ENCODE measurements around the gene RGS16.

RGS16 gene

GRCh38 chr1:182604175-182605164 is at the start of gene RGS16 (continued):
- peak; percentile 96 for TF ChIP-seq ZIC2 (tag by site-specific recombination; IDR thresholded peaks at IDR 0.05)
- TF ChIP-seq ZBTB7A (tag by site-specific recombination; IDR thresholded peaks at IDR 0.05; ENCODE audit: low read depth), result no peak
- peak; percentile 86 for TF ChIP-seq ZSCAN30 (tag by site-specific recombination; IDR thresholded peaks at IDR 0.05)
- TF ChIP-seq ZNF138 (tag by site-specific recombination; IDR thresholded peaks at IDR 0.05; ENCODE audit: borderline replicate concordance), result no peak
- peak; percentile 88 for TF ChIP-seq KLF16 (tag by site-specific recombination; IDR thresholded peaks at IDR 0.05)
- peak; percentile 79 for TF ChIP-seq SP3 (tag by site-specific recombination; IDR thresholded peaks at IDR 0.05)
- TF ChIP-seq ZNF114 (tag by site-specific recombination; IDR thresholded peaks at IDR 0.05), result no peak
- no peak; the same call in 1 of the 2 replicates for TF ChIP-seq ZNF24 (tag by site-specific recombination; IDR thresholded peaks at IDR 0.05)
- peak; percentile 58 for TF ChIP-seq ZEB2 (tag by site-specific recombination; IDR thresholded peaks at IDR 0.05)
- TF ChIP-seq INSM2 (tag by site-specific recombination; IDR thresholded peaks at IDR 0.05), result no peak
- peak; percentile 82; the same call in 1 of the 2 replicates for TF ChIP-seq CTCF (tag by site-specific recombination; IDR thresholded peaks at IDR 0.05)
- no peak for TF ChIP-seq ZNF510 (tag by site-specific recombination; IDR thresholded peaks at IDR 0.05; ENCODE audit: insufficient replicate concordance)
- peak; percentile 70 for TF ChIP-seq ZNF610 (tag by site-specific recombination; IDR thresholded peaks at IDR 0.05; ENCODE audit: borderline replicate concordance)
- peak; percentile 79 for TF ChIP-seq ZNF10 (tag by site-specific recombination; IDR thresholded peaks at IDR 0.05)
- no peak for TF ChIP-seq GLI2 (tag by site-specific recombination; IDR thresholded peaks at IDR 0.05; ENCODE audit: borderline replicate concordance, low read depth)
- TF ChIP-seq ZNF600 (tag by site-specific recombination; IDR thresholded peaks at IDR 0.05), result peak; percentile 91
- TF ChIP-seq ZNF792 (tag by site-specific recombination; IDR thresholded peaks at IDR 0.05), result 0 out of 2 replicates have a peak, but pooled peaks have one; percentile 13
- TF ChIP-seq HOXC10 (CRISPR knock-in tag; IDR thresholded peaks at IDR 0.05), result no peak
- no peak for TF ChIP-seq ZNF549 (tag by site-specific recombination; IDR thresholded peaks at IDR 0.05)
- no peak for TF ChIP-seq ZNF433 (tag by site-specific recombination; IDR thresholded peaks at IDR 0.05; ENCODE audit: low read depth)
- peak; percentile 89 for TF ChIP-seq IKZF3 (tag by site-specific recombination; IDR thresholded peaks at IDR 0.05)
- TF ChIP-seq ZNF664 (tag by site-specific recombination; IDR thresholded peaks at IDR 0.05), result peak; percentile 99
- no peak for TF ChIP-seq ZNF280D (tag by site-specific recombination; IDR thresholded peaks at IDR 0.05)
- peak; percentile 73; the same call in 1 of the 2 replicates for TF ChIP-seq ZNF580 (tag by site-specific recombination; IDR thresholded peaks at IDR 0.05)
- TF ChIP-seq ZNF529 (tag by site-specific recombination; IDR thresholded peaks at IDR 0.05; ENCODE audit: insufficient replicate concordance), result no peak
- peak; percentile 79 for TF ChIP-seq KLF1 (tag by site-specific recombination; IDR thresholded peaks at IDR 0.05)
- peak; percentile 93 for TF ChIP-seq ZNF501 (tag by site-specific recombination; IDR thresholded peaks at IDR 0.05)
- TF ChIP-seq ZNF18 (tag by site-specific recombination; IDR thresholded peaks at IDR 0.05), result no peak; the same call in 1 of the 2 replicates
- no peak; the same call in 1 of the 2 replicates for TF ChIP-seq ZNF558 (tag by site-specific recombination; IDR thresholded peaks at IDR 0.05)

Measured in HEK293 (cell line).